Non-pigmented ciliary epithelial cell (primary cell): ENCODE results near the gene LRSAM1.
"Not testable (repeated sequence)": the region's sequence is repeated elsewhere in the genome, so short reads cannot be mapped to it uniquely, and the experiment has no call there.

Source experiments
- DNase-seq: peaks from one replicate; pipeline ENCODE4 v3.0.0-alpha.2; 2010; ENCODE audit warnings: low read depth

The LRSAM1 gene

GRCh38 chr9:127458921-127459320 is 7.6 kb downstream of the LRSAM1 start:
- DNase-seq, result no peak

GRCh38 chr9:127463382-127463781 is 12.1 kb downstream of the LRSAM1 start:
- no peak for DNase-seq

- DNase-seq, result peak; percentile 41
Measured at GRCh38 chr9:127463911-127464310, 12.6 kb downstream of the LRSAM1 start.

- DNase-seq, result not testable (repeated sequence)
Measured at GRCh38 chr9:127466407-127466917, 15.2 kb downstream of the LRSAM1 start.

GRCh38 chr9:127467621-127468020 is 16.3 kb downstream of the LRSAM1 start:
- no peak for DNase-seq

- DNase-seq, result no peak
Measured at GRCh38 chr9:127470662-127471061, 19.4 kb downstream of the LRSAM1 start.

GRCh38 chr9:127473501-127473900 is 22.2 kb downstream of the LRSAM1 start:
- DNase-seq, result no peak

- DNase-seq, result no peak
Measured at GRCh38 chr9:127473932-127474331, 22.6 kb downstream of the LRSAM1 start.

GRCh38 chr9:127474592-127474991 is 23.3 kb downstream of the LRSAM1 start:
- DNase-seq, result no peak

GRCh38 chr9:127479507-127480081 is 28.3 kb downstream of the LRSAM1 start:
- DNase-seq, result no peak

GRCh38 chr9:127482662-127483061 is 31.4 kb downstream of the LRSAM1 start:
- DNase-seq, result no peak

GRCh38 chr9:127485995-127486394 is 34.7 kb downstream of the LRSAM1 start:
- no peak for DNase-seq

- no peak for DNase-seq
Measured at GRCh38 chr9:127488946-127489345, 37.6 kb downstream of the LRSAM1 start.

- no peak for DNase-seq
Measured at GRCh38 chr9:127489471-127490115, 38.3 kb downstream of the LRSAM1 start.

- DNase-seq, result no peak
Measured at GRCh38 chr9:127490535-127491230, 39.4 kb downstream of the LRSAM1 start.

- DNase-seq, result no peak
Measured at GRCh38 chr9:127491516-127491915, 40.2 kb downstream of the LRSAM1 start.

GRCh38 chr9:127492616-127493015 is 41.3 kb downstream of the LRSAM1 start:
- no peak for DNase-seq

GRCh38 chr9:127493592-127494303 is 42.4 kb downstream of the LRSAM1 start:
- no peak for DNase-seq

GRCh38 chr9:127494304-127494702 is 43.0 kb downstream of the LRSAM1 start:
- DNase-seq, result no peak

GRCh38 chr9:127495884-127496555 is 44.7 kb downstream of the LRSAM1 start:
- no peak for DNase-seq

- DNase-seq, result no peak
Measured at GRCh38 chr9:127496974-127497373, 45.7 kb downstream of the LRSAM1 start.
